ENCODE measurements around the gene SLC22A4. TPM values are rescaled to one million over a fixed set of nuclear protein-coding genes. Genes with fewer than 3 reads are reported as not detected.
A peak's percentile ranks its signal among the peaks of the same experiment; 100 is the strongest.

The SLC22A4 gene
- polyA plus RNA-seq (2012; ENCODE audit: missing spikeins): not detected

GRCh38 chr5:132293992-132294727, at the start of gene SLC22A4:
SLC22A4 (plus strand) TSS chr5:132294394; CDS start chr5:132294617, 223 bp downstream.
- no peak for TF ChIP-seq POLR2A (IDR thresholded peaks at IDR 0.05; ENCODE audit: low read depth, low read length)
- TF ChIP-seq POLR2AphosphoS5 (IDR thresholded peaks at IDR 0.05; ENCODE audit: low read depth, low read length): no peak
- no peak for TF ChIP-seq TAF1 (IDR thresholded peaks at IDR 0.05; ENCODE audit: borderline replicate concordance, low read depth, low read length)
- peak; percentile 58 for FAIRE-seq
- DNase-seq (ENCODE audit: insufficient read length): peak; percentile 71

- TF ChIP-seq POLR2AphosphoS5 (IDR thresholded peaks at IDR 0.05; ENCODE audit: low read depth, low read length) (no peak), TAF1 (IDR thresholded peaks at IDR 0.05; ENCODE audit: borderline replicate concordance, low read depth, low read length) (no peak), POLR2A (IDR thresholded peaks at IDR 0.05; ENCODE audit: low read depth, low read length) (no peak)
- DNase-seq (ENCODE audit: insufficient read length) (no peak), FAIRE-seq (no peak)
These were observed 48.6 kb upstream of the SLC22A4 start for GRCh38 chr5:132245593-132245992.

DNA sequence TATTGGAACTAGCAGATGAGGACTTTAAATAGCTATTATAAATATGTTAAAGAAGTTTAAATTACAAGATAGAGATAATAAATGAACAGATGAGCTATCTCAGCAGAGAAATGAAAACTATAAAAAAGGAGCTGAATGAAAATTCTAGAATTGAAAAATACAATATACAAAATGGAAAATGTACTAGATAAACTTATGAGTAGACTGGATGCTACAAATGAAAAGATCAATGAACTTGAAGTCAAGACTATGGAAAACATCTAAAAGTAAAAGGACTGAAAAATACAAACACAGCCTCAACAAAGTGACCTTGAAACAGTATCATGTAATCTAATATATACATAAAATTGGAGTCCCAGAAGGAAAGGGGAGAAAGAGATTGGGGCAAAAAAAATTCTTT, 47.4 kb upstream of the SLC22A4 start:
- TF ChIP-seq POLR2AphosphoS5 (IDR thresholded peaks at IDR 0.05; ENCODE audit: low read depth, low read length) (no peak), POLR2A (IDR thresholded peaks at IDR 0.05; ENCODE audit: low read depth, low read length) (no peak)
- FAIRE-seq (no peak), DNase-seq (ENCODE audit: insufficient read length) (no peak)

- DNase-seq (ENCODE audit: insufficient read length) (no peak), FAIRE-seq (no peak)
- no peak for TF ChIP-seq TAF1 (IDR thresholded peaks at IDR 0.05; ENCODE audit: borderline replicate concordance, low read depth, low read length)
- TF ChIP-seq POLR2A (IDR thresholded peaks at IDR 0.05; ENCODE audit: low read depth, low read length): no peak
- TF ChIP-seq POLR2AphosphoS5 (IDR thresholded peaks at IDR 0.05; ENCODE audit: low read depth, low read length): no peak
These were observed 43.6 kb upstream of the SLC22A4 start for GRCh38 chr5:132250547-132250946.

GRCh38 chr5:132251220-132251725, 42.9 kb upstream of the SLC22A4 start:
- DNase-seq (ENCODE audit: insufficient read length) (no peak), FAIRE-seq (no peak)
- TF ChIP-seq POLR2A (IDR thresholded peaks at IDR 0.05; ENCODE audit: low read depth, low read length): no peak
- TF ChIP-seq TAF1 (IDR thresholded peaks at IDR 0.05; ENCODE audit: borderline replicate concordance, low read depth, low read length): no peak
- TF ChIP-seq POLR2AphosphoS5 (IDR thresholded peaks at IDR 0.05; ENCODE audit: low read depth, low read length): no peak

- no peak for DNase-seq (ENCODE audit: insufficient read length)
- FAIRE-seq: no peak
- TF ChIP-seq POLR2A (IDR thresholded peaks at IDR 0.05; ENCODE audit: low read depth, low read length) (no peak), TAF1 (IDR thresholded peaks at IDR 0.05; ENCODE audit: borderline replicate concordance, low read depth, low read length) (no peak), POLR2AphosphoS5 (IDR thresholded peaks at IDR 0.05; ENCODE audit: low read depth, low read length) (no peak)
These were observed 41.2 kb upstream of the SLC22A4 start for GRCh38 chr5:132253008-132253441.

GRCh38 chr5:132253452-132254320, 40.5 kb upstream of the SLC22A4 start:
- no peak for FAIRE-seq
- TF ChIP-seq POLR2AphosphoS5 (IDR thresholded peaks at IDR 0.05; ENCODE audit: low read depth, low read length): no peak
- DNase-seq (ENCODE audit: insufficient read length): no peak

GRCh38 chr5:132254321-132254977, 39.7 kb upstream of the SLC22A4 start:
- TF ChIP-seq TAF1 (IDR thresholded peaks at IDR 0.05; ENCODE audit: borderline replicate concordance, low read depth, low read length): no peak
- no peak for FAIRE-seq
- no peak for DNase-seq (ENCODE audit: insufficient read length)

DNA sequence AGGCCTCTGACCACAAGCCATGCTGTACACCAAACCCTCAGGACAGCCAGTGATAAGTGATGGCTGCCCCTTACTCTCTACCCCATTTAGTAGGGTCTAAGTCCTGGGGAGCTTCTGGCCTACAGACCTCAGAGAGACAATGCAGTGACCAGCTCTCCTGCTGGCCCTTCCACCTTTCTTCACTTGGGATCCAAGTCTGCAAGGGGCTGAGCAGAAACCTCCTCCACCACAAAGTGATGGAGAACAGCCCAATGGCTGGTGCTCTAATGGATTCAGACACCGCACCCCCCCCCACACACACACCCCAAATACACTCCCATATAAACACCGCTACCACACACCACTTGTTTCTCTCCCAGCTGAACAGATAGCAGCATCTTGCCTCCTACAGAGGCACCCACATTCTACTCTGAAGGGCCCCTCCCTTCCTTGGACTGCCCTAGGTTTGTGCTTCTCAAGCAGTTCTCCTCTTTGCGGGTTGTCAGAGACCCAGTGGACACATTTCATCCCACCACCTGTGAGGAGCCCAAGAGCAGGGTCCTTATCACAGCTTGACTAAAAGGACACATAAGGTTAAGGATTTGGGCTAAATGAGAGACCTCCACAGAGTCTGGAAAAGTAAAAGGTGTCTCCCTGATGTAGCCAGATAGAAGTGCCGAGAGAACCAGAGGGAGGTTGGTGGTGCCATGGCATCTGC, 38.0 kb upstream of the SLC22A4 start:
- no peak for TF ChIP-seq POLR2A (IDR thresholded peaks at IDR 0.05; ENCODE audit: low read depth, low read length)
- TF ChIP-seq POLR2AphosphoS5 (IDR thresholded peaks at IDR 0.05; ENCODE audit: low read depth, low read length): no peak
- TF ChIP-seq TAF1 (IDR thresholded peaks at IDR 0.05; ENCODE audit: borderline replicate concordance, low read depth, low read length): no peak
- FAIRE-seq (no peak), DNase-seq (ENCODE audit: insufficient read length) (no peak)

- FAIRE-seq (no peak), DNase-seq (ENCODE audit: insufficient read length) (no peak)
- TF ChIP-seq POLR2A (IDR thresholded peaks at IDR 0.05; ENCODE audit: low read depth, low read length) (no peak), TAF1 (IDR thresholded peaks at IDR 0.05; ENCODE audit: borderline replicate concordance, low read depth, low read length) (no peak), POLR2AphosphoS5 (IDR thresholded peaks at IDR 0.05; ENCODE audit: low read depth, low read length) (no peak)
These were observed 37.4 kb upstream of the SLC22A4 start for GRCh38 chr5:132256783-132257130.
